Panc1 (cell line): ENCODE results near the gene PRUNE2. TPM values are rescaled to one million over a fixed set of nuclear protein-coding genes. Genes with fewer than 3 reads are reported as not detected.
"Not testable (repeated sequence)": the region's sequence is repeated elsewhere in the genome, so short reads cannot be mapped to it uniquely, and the experiment has no call there.

ENCODE experiments used
- ATAC-seq: fragments of 200-7000 bp; cut with Tn5 transposase; 2 replicates; pipeline ENCODE4 v1.9.1; 2020; ENCODE audit warnings: mild to moderate bottlenecking, moderate library complexity
- BruUV-seq: library from RNA; stranded (reverse); fragments of 400-500 nt; replicated peaks from 2 replicates; lab custom pipeline; 2021; lab: Mats Ljungman, UMichigan
- CTCF ChIA-PET: fragments of 300-600 bp; sonication (Branson Sonifier 250); formaldehyde crosslinking; loops from one replicate; lab custom pipeline; 2022; ENCODE audit warnings: antibody characterized with exemption; lab: Charles Lee
- POLR2A ChIA-PET: fragments of 300-600 bp; sonication (Branson Sonifier 250); formaldehyde crosslinking; loops from one replicate; lab custom pipeline; 2022; ENCODE audit warnings: antibody characterized with exemption; lab: Charles Lee
- DNase-seq: peaks from one replicate; pipeline ENCODE4 v3.0.0-alpha.2; 2010; ENCODE audit warnings: low read depth, low spot score
- H3K27ac ChIP-seq: 2 replicates; pipeline ENCODE4 v1.5.1; 2011; ENCODE audit warnings: mild to moderate bottlenecking, low read length, inconsistent platforms
- H3K27me3 ChIP-seq: fragments of 200-500 bp; sonication (Bioruptor generic); 2 replicates; pipeline ENCODE4 v1.6.0; 2014; ENCODE audit warnings: low read length, inconsistent platforms; ENCODE audit not compliant: control insufficient read depth, insufficient read depth
- H3K36me3 ChIP-seq: fragments of 200-500 bp; sonication (Bioruptor generic); 2 replicates; pipeline ENCODE4 v1.5.1; 2014; ENCODE audit warnings: inconsistent platforms, mild to moderate bottlenecking, low read length, moderate library complexity; ENCODE audit not compliant: control insufficient read depth, insufficient read depth
- H3K4me1 ChIP-seq: 2 replicates; pipeline ENCODE4 v1.5.1; 2011; ENCODE audit warnings: inconsistent platforms, mild to moderate bottlenecking, low read length, moderate library complexity; ENCODE audit not compliant: control insufficient read depth, insufficient read depth
- H3K4me3 ChIP-seq, 2 experiments: 2 replicates each; pipeline ENCODE4 v1.5.1; 2011 to 2012; ENCODE audit warnings: low read depth in 2 of 2, low read length in 2 of 2, mild to moderate bottlenecking in 2 of 2, inconsistent platforms in 1 of 2, moderate library complexity in 1 of 2
- H3K9me3 ChIP-seq: fragments of 200-500 bp; sonication (Bioruptor generic); 2 replicates; pipeline ENCODE4 v1.5.1; 2014; ENCODE audit warnings: low read depth, mild to moderate bottlenecking, inconsistent platforms, low read length, moderate library complexity; ENCODE audit not compliant: control insufficient read depth, insufficient read depth
- CTCF ChIP-seq: fragments of 450-650 bp; IDR thresholded peaks from 2 replicates; pipeline ENCODE4 v1.5.1; 2017; ENCODE audit warnings: mild to moderate bottlenecking
- POLR2AphosphoS5 ChIP-seq: IDR thresholded peaks from 2 replicates; pipeline ENCODE4 v1.6.1; 2012; ENCODE audit warnings: mild to moderate bottlenecking, low read depth, low read length, moderate library complexity
- REST ChIP-seq, 2 experiments: IDR thresholded peaks; 2 replicates each; pipeline ENCODE4 v1.6.1; 2011 to 2012; ENCODE audit warnings: low read depth in 2 of 2, control low read depth in 1 of 2, low read length in 1 of 2, mild to moderate bottlenecking in 1 of 2, moderate library complexity in 1 of 2; ENCODE audit not compliant: insufficient read depth in 1 of 2
- SIN3A ChIP-seq: IDR thresholded peaks from 2 replicates; pipeline ENCODE4 v1.6.1; 2012; ENCODE audit warnings: low read depth, mild to moderate bottlenecking, low read length, moderate library complexity, borderline replicate concordance; ENCODE audit not compliant: insufficient read depth
- TCF7L2 ChIP-seq: IDR thresholded peaks from 2 replicates; pipeline ENCODE4 v1.6.1; 2011; ENCODE audit warnings: mild to moderate bottlenecking, low read depth, low read length, inconsistent platforms
- in situ Hi-C: cut with HindIII; loops from 2 replicates; pipeline ENCODE4 v1.10.0; 2016; ENCODE audit warnings: low sequenced_read_pairs, low pct_unique_long_range_greater_than_20kb
- intact Hi-C: fragments of 100-400 bp; cut with micrococcal nuclease; formaldehyde crosslinking; loops from one replicate; pipeline ENCODE4 v1.10.0; 2022; ENCODE audit not compliant: unreplicated experiment
- total RNA-seq: library from RNA; stranded (reverse); gene quantifications from one replicate; pipeline ENCODE4 v1.2.1, GENCODE V29; 2021; ENCODE audit not compliant: unreplicated experiment

Gene PRUNE2
- total RNA-seq, 1 experiment from 2014 or later = 0.18 TPM

- in situ Hi-C loops = no loop called here
- DNase-seq (no peak), ATAC-seq (no peak)
- ChIA-PET CTCF (no interaction called here), POLR2A (no interaction called here)
- intact Hi-C loops = no loop called here
- no peak for TF ChIP-seq REST (IDR thresholded peaks at IDR 0.05; ENCODE audit: insufficient read depth in 1 of 2, low read depth in 2 of 2, low read length in 1 of 2)
- no peak for TF ChIP-seq TCF7L2
- no peak for TF ChIP-seq POLR2AphosphoS5
- TF ChIP-seq CTCF = no peak
- no peak overlapping the region for H3K4me3 ChIP-seq
- no peaks in the 10 kb centered on the region for H3K27me3 ChIP-seq
- no peak overlapping the region for H3K27ac ChIP-seq
- H3K36me3 ChIP-seq = no peaks in the 10 kb centered on the region
- H3K4me1 ChIP-seq = no peaks in the 10 kb centered on the region
- H3K9me3 ChIP-seq = no peaks in the 10 kb centered on the region
- BruUV-seq = no TSS peak
Observed at GRCh38 chr9:76743931-76744330, 162.0 kb downstream of the PRUNE2 start.

- ATAC-seq, intact Hi-C loops, DNase-seq, BruUV-seq, H3K27me3 ChIP-seq, POLR2A ChIA-PET, H3K4me3 ChIP-seq, CTCF ChIA-PET, in situ Hi-C loops, H3K27ac ChIP-seq, H3K4me1 ChIP-seq, H3K9me3 ChIP-seq, H3K36me3 ChIP-seq: not testable (repeated sequence)
Observed at GRCh38 chr9:76742890-76743289, 163.0 kb downstream of the PRUNE2 start.

GRCh38 chr9:76741524-76741923 lies 164.4 kb downstream of the PRUNE2 start:
- Histone ChIP-seq H3K9me3 (no peaks in the 10 kb centered on the region), H3K4me1 (no peaks in the 10 kb centered on the region), H3K36me3 (no peaks in the 10 kb centered on the region), H3K27ac (no peak overlapping the region), H3K4me3 (no peak overlapping the region), H3K27me3 (no peaks in the 10 kb centered on the region)
- ATAC-seq = no peak
- ChIA-PET CTCF (no interaction called here), POLR2A (no interaction called here)
- TF ChIP-seq CTCF = no peak
- TF ChIP-seq TCF7L2 = no peak
- TF ChIP-seq REST (IDR thresholded peaks at IDR 0.05; ENCODE audit: insufficient read depth in 1 of 2, low read depth in 2 of 2, low read length in 1 of 2) = no peak
- no peak for TF ChIP-seq POLR2AphosphoS5
- TF ChIP-seq SIN3A = no peak
- BruUV-seq = no TSS peak
- in situ Hi-C loops (no loop called here), intact Hi-C loops (no loop called here)
- no peak for DNase-seq
